Globus pallidus (tissue), 1 donor: Measurements from ENCODE around the gene FBXL7.

Experiments
- DNase-seq: peaks from one replicate; pipeline ENCODE4 v3.0.0-alpha.2; 2015; ENCODE audit warnings: low spot score

Gene FBXL7

GRCh38 chr5:15669826-15670225 is 169.8 kb downstream of the FBXL7 start:
- no peak for DNase-seq

GRCh38 chr5:15674716-15675115 is 174.7 kb downstream of the FBXL7 start:
- DNase-seq = no peak

GRCh38 chr5:15676591-15676990 is 176.6 kb downstream of the FBXL7 start:
- DNase-seq = no peak

- no peak for DNase-seq
These were observed 179.2 kb downstream of the FBXL7 start for GRCh38 chr5:15679161-15679560.

GRCh38 chr5:15680455-15680854 is 180.5 kb downstream of the FBXL7 start:
- DNase-seq = no peak

GRCh38 chr5:15682122-15682521 is 182.1 kb downstream of the FBXL7 start:
- DNase-seq = no peak

GRCh38 chr5:15682566-15682965 is 182.6 kb downstream of the FBXL7 start:
- DNase-seq = no peak

GRCh38 chr5:15683332-15683731 is 183.4 kb downstream of the FBXL7 start:
- DNase-seq = no peak

GRCh38 chr5:15687401-15687800 is 187.4 kb downstream of the FBXL7 start:
- peak; percentile 43 for DNase-seq

- no peak for DNase-seq
These were observed 189.9 kb downstream of the FBXL7 start for GRCh38 chr5:15689836-15690235.

GRCh38 chr5:15690611-15691010 is 190.6 kb downstream of the FBXL7 start:
- no peak for DNase-seq

- DNase-seq = no peak
These were observed 191.5 kb downstream of the FBXL7 start for GRCh38 chr5:15691521-15691920.

- DNase-seq = no peak
These were observed 192.9 kb downstream of the FBXL7 start for GRCh38 chr5:15692706-15693381.

GRCh38 chr5:15693382-15693728 is 193.4 kb downstream of the FBXL7 start:
- no peak for DNase-seq

- no peak for DNase-seq
These were observed 194.0 kb downstream of the FBXL7 start for GRCh38 chr5:15693933-15694332.

- DNase-seq = no peak
These were observed 194.8 kb downstream of the FBXL7 start for GRCh38 chr5:15694696-15695214.

- DNase-seq = no peak
These were observed 195.3 kb downstream of the FBXL7 start for GRCh38 chr5:15695215-15695731.

- DNase-seq = no peak
These were observed 200.4 kb downstream of the FBXL7 start for GRCh38 chr5:15700373-15700772.

- DNase-seq = no peak
These were observed 202.1 kb downstream of the FBXL7 start for GRCh38 chr5:15702102-15702501.

- no peak for DNase-seq
These were observed 203.9 kb downstream of the FBXL7 start for GRCh38 chr5:15703901-15704300.

- no peak for DNase-seq
These were observed 204.5 kb downstream of the FBXL7 start for GRCh38 chr5:15704397-15704947.

GRCh38 chr5:15707631-15708030 is 207.7 kb downstream of the FBXL7 start:
- no peak for DNase-seq

- DNase-seq = no peak
These were observed 211.9 kb downstream of the FBXL7 start for GRCh38 chr5:15711892-15712291.

GRCh38 chr5:15715535-15715934 is 215.6 kb downstream of the FBXL7 start:
- DNase-seq = no peak
